Measurements from ENCODE around the gene WDR59. TPM values are rescaled to one million over a fixed set of nuclear protein-coding genes. Genes with fewer than 3 reads are reported as not detected.

Gene WDR59
- total RNA-seq, 2 donors from 2014 or later, result 29.6 to 59.3 TPM

GRCh38 chr16:74832228-74832627 lies 152.7 kb downstream of the WDR59 start:
- H3K9me3 ChIP-seq, result no peaks in the 10 kb centered on the region
- no peaks in the 10 kb centered on the region for H3K36me3 ChIP-seq (replicated peaks in 1 of 2; ENCODE audit: insufficient read depth in 1 of 2, low read depth in 2 of 2)
- DNase-seq (no peak), ATAC-seq (no peak)
- intact Hi-C loops (cut with DNase I), result no loop called here
- 61 to 65% methylated on average over 5 of the region's 5 CpGs for WGBS, 2 donors
- TF ChIP-seq, protein P1, sequence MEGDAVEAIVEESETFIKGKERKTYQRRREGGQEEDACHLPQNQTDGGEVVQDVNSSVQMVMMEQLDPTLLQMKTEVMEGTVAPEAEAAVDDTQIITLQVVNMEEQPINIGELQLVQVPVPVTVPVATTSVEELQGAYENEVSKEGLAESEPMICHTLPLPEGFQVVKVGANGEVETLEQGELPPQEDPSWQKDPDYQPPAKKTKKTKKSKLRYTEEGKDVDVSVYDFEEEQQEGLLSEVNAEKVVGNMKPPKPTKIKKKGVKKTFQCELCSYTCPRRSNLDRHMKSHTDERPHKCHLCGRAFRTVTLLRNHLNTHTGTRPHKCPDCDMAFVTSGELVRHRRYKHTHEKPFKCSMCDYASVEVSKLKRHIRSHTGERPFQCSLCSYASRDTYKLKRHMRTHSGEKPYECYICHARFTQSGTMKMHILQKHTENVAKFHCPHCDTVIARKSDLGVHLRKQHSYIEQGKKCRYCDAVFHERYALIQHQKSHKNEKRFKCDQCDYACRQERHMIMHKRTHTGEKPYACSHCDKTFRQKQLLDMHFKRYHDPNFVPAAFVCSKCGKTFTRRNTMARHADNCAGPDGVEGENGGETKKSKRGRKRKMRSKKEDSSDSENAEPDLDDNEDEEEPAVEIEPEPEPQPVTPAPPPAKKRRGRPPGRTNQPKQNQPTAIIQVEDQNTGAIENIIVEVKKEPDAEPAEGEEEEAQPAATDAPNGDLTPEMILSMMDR (IDR thresholded peaks at IDR 0.05), result no peak
- no peak for TF ChIP-seq POLR2A (IDR thresholded peaks at IDR 0.05)
- H3K4me1 ChIP-seq, result no peaks in the 10 kb centered on the region
- no peak overlapping the region for H3K4me3 ChIP-seq
- H3K27ac ChIP-seq, result no peak overlapping the region
- no peaks in the 10 kb centered on the region for H3K27me3 ChIP-seq

GRCh38 chr16:74831467-74831866 lies 153.5 kb downstream of the WDR59 start:
- WGBS, 2 donors, result 75 to 86% methylated on average over 5 of the region's 5 CpGs
- no peaks in the 10 kb centered on the region for H3K9me3 ChIP-seq
- no peak for ATAC-seq
- H3K27ac ChIP-seq, result no peak overlapping the region
- no peaks in the 10 kb centered on the region for H3K36me3 ChIP-seq (replicated peaks in 1 of 2; ENCODE audit: insufficient read depth in 1 of 2, low read depth in 2 of 2)
- no peak for DNase-seq
- intact Hi-C loops (cut with DNase I), result no loop called here
- TF ChIP-seq, protein P1 (IDR thresholded peaks at IDR 0.05), result no peak
- no peak for TF ChIP-seq POLR2A (IDR thresholded peaks at IDR 0.05)
- no peaks in the 10 kb centered on the region for H3K4me1 ChIP-seq
- no peaks in the 10 kb centered on the region for H3K27me3 ChIP-seq
- H3K4me3 ChIP-seq, result no peak overlapping the region

- no peaks in the 10 kb centered on the region for H3K36me3 ChIP-seq (replicated peaks in 1 of 2; ENCODE audit: insufficient read depth in 1 of 2, low read depth in 2 of 2)
- DNase-seq, result no peak
- 56 to 58% methylated on average over 3 of the region's 3 CpGs for WGBS, 2 donors
- no peak overlapping the region for H3K4me3 ChIP-seq
- intact Hi-C loops (cut with DNase I), result no loop called here
- TF ChIP-seq, protein P1 (IDR thresholded peaks at IDR 0.05), result no peak
- no peak for TF ChIP-seq POLR2A (IDR thresholded peaks at IDR 0.05)
- H3K27ac ChIP-seq, result no peak overlapping the region
- no peaks in the 10 kb centered on the region for H3K4me1 ChIP-seq
- H3K9me3 ChIP-seq, result no peaks in the 10 kb centered on the region
- no peaks in the 10 kb centered on the region for H3K27me3 ChIP-seq
- no peak for ATAC-seq
Observed at GRCh38 chr16:74830648-74831047, 154.3 kb downstream of the WDR59 start.

- WGBS, 2 donors, result 69 to 83% methylated on average over 5 of the region's 5 CpGs
- intact Hi-C loops (cut with DNase I), result no loop called here
- H3K4me1 ChIP-seq, result no peaks in the 10 kb centered on the region
- no peak overlapping the region for H3K4me3 ChIP-seq
- DNase-seq (no peak), ATAC-seq (no peak)
- H3K36me3 ChIP-seq (replicated peaks in 1 of 2; ENCODE audit: insufficient read depth in 1 of 2, low read depth in 2 of 2), result no peaks in the 10 kb centered on the region
- H3K27me3 ChIP-seq, result no peaks in the 10 kb centered on the region
- TF ChIP-seq, protein P1 (IDR thresholded peaks at IDR 0.05), result no peak
- no peak for TF ChIP-seq POLR2A (IDR thresholded peaks at IDR 0.05)
- H3K9me3 ChIP-seq, result no peaks in the 10 kb centered on the region
- H3K27ac ChIP-seq, result no peak overlapping the region
Observed at GRCh38 chr16:74829637-74830036, 155.3 kb downstream of the WDR59 start.

DNA sequence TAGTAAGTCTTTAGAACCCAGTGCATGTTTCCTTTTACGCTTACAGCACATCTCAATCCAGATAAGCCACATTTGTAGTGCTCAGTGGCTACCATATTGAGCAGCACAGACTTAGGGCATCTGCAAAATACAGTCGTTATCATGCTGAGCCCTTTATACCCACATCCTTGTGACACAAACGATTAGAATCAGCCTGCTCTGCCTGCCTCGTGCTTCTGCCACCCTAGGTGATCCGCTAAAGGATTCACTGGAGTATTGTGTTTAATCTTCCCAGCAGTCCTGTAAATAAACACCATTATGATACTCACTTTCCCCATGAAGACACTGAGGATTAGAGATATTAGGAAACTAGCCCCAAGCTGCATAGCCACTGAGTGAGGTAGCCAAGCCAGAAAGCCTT lies 159.0 kb downstream of the WDR59 start:
- no peak for TF ChIP-seq POLR2A (IDR thresholded peaks at IDR 0.05)
- TF ChIP-seq, protein P1 (IDR thresholded peaks at IDR 0.05), result no peak

More for the DNA sequence above, 159.0 kb downstream of the WDR59 start:
- H3K27ac ChIP-seq, result no peak overlapping the region
- no peaks in the 10 kb centered on the region for H3K4me1 ChIP-seq
- no peak for DNase-seq
- no peaks in the 10 kb centered on the region for H3K9me3 ChIP-seq
- intact Hi-C loops (cut with DNase I), result no loop called here
- 59 to 68% methylated on average over 5 of the region's 5 CpGs for WGBS, 2 donors
- no peak overlapping the region for H3K4me3 ChIP-seq
- H3K36me3 ChIP-seq (replicated peaks in 1 of 2; ENCODE audit: insufficient read depth in 1 of 2, low read depth in 2 of 2), result no peaks in the 10 kb centered on the region
- ATAC-seq, result no peak
- no peaks in the 10 kb centered on the region for H3K27me3 ChIP-seq
